ENCODE results near the gene GPR62. TPM values are rescaled to one million over a fixed set of nuclear protein-coding genes. Genes with fewer than 3 reads are reported as not detected.

GPR62 gene
- 1 to 10 TPM in 1 of 4 donors, under 1 TPM in 2, not detected in 1; 0.13 to 1.8 (median 0.56) TPM for total RNA-seq

DNA sequence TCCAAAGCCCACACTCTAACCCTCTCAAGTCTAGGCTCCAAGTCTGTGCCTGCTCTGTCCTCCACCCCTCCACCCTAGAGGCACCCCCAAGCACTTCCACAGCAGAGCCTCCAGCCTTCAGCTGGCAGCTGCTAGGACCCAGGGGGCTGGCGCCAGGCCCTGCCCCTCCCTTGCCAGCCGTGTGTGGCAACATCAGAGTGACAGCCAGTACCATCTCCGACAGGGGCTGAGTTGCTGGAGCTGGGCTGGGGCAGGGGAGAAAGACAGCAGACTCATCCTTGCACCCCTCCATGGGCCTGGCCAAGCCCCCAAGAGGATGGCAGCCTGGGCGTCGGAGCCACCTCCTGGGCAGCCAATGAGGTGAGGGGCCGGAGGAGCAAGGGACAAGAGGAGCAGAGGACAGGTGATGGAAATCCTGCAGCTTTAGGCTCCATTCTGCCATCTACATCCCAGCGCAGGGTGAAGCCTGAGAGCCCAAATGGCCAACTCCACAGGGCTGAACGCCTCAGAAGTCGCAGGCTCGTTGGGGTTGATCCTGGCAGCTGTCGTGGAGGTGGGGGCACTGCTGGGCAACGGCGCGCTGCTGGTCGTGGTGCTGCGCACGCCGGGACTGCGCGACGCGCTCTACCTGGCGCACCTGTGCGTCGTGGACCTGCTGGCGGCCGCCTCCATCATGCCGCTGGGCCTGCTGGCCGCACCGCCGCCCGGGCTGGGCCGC, at the start of gene GPR62:
Gene GPR62 (plus strand): TSS at position 207 of the 718 bp plus-strand sequence. CDS start 272 bp downstream, at position 479.
- 68 to 70% methylated on average over 6 to 9 of the region's 33 CpGs for WGBS, 2 donors
- no peak for DNase-seq
- no peaks in the 10 kb centered on the region for H3K36me3 ChIP-seq

GRCh38 chr3:51908026-51908425, 47.2 kb upstream of the GPR62 start:
- Histone ChIP-seq H3K27me3 (no peaks in the 10 kb centered on the region), H3K4me1 (no peaks in the 10 kb centered on the region), H3K27ac (no peak overlapping the region), H3K9me3 (no peaks in the 10 kb centered on the region), H3K4me3 (replicated peaks in 1 of 3) (no peak overlapping the region), H3K36me3 (no peaks in the 10 kb centered on the region)
- TF ChIP-seq, protein P1, sequence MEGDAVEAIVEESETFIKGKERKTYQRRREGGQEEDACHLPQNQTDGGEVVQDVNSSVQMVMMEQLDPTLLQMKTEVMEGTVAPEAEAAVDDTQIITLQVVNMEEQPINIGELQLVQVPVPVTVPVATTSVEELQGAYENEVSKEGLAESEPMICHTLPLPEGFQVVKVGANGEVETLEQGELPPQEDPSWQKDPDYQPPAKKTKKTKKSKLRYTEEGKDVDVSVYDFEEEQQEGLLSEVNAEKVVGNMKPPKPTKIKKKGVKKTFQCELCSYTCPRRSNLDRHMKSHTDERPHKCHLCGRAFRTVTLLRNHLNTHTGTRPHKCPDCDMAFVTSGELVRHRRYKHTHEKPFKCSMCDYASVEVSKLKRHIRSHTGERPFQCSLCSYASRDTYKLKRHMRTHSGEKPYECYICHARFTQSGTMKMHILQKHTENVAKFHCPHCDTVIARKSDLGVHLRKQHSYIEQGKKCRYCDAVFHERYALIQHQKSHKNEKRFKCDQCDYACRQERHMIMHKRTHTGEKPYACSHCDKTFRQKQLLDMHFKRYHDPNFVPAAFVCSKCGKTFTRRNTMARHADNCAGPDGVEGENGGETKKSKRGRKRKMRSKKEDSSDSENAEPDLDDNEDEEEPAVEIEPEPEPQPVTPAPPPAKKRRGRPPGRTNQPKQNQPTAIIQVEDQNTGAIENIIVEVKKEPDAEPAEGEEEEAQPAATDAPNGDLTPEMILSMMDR (IDR thresholded peaks at IDR 0.05): no peak
- TF ChIP-seq POLR2A (IDR thresholded peaks at IDR 0.05): no peak
- no peak for DNase-seq
- 74 to 79% methylated on average over 4 of the region's 4 CpGs for WGBS, 2 donors
- intact Hi-C loops (cut with DNase I): no loop called here

More for the DNA sequence above, at the start of gene GPR62:
- intact Hi-C loops (cut with DNase I): no loop called here
- peak within 1 kb of the TSS in 2 of 3 donors; percentile 21 to 33 for H3K27ac ChIP-seq
- H3K27me3 ChIP-seq: no peaks in the 10 kb centered on the region
- peak within 1 kb of the TSS in 1 of 3 donors; percentile 30 for H3K4me3 ChIP-seq (replicated peaks in 1 of 3)
- H3K9me3 ChIP-seq: no peaks in the 10 kb centered on the region
- TF ChIP-seq, protein P1 (IDR thresholded peaks at IDR 0.05): no peak
- no peak for TF ChIP-seq POLR2A (IDR thresholded peaks at IDR 0.05)
- peaks cover 5 to 19% of the 10 kb centered on the region in 2 donors for H3K4me1 ChIP-seq

DNA sequence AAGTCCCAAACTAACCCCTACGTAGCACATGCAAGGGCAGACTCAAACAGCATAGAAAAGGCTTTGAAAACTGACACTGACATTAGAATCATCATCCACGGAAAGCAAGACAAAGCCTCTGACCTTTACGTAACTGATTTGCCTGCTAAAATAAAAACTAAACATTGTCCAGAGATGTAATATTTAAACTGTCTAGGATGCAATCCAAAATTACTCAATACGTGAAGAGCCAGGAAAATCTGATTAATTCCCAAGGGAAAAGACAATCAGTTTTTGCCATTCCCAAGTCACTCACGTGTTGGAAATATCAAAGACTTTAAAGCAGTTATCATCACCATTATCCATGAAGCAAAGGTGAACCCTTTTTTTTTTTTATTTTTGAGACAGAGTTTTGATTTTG, 38.8 kb upstream of the GPR62 start:
- no peak for DNase-seq

GRCh38 chr3:51921081-51921578, 34.1 kb upstream of the GPR62 start:
- TF ChIP-seq, protein P1 (IDR thresholded peaks at IDR 0.05): no peak
- no peak for TF ChIP-seq POLR2A (IDR thresholded peaks at IDR 0.05)
- Histone ChIP-seq H3K27me3 (no peaks in the 10 kb centered on the region), H3K4me1 (no peaks in the 10 kb centered on the region), H3K9me3 (no peaks in the 10 kb centered on the region), H3K4me3 (replicated peaks in 1 of 3) (no peak overlapping the region), H3K27ac (no peak overlapping the region), H3K36me3 (no peaks in the 10 kb centered on the region)
- DNase-seq: no peak
- WGBS, 2 donors: 68 to 70% methylated on average over 11 of the region's 11 CpGs
- intact Hi-C loops (cut with DNase I): no loop called here

More for the DNA sequence above, 38.8 kb upstream of the GPR62 start:
- intact Hi-C loops (cut with DNase I): no loop called here
- Histone ChIP-seq H3K9me3 (no peaks in the 10 kb centered on the region), H3K27ac (no peak overlapping the region), H3K4me3 (replicated peaks in 1 of 3) (no peak overlapping the region), H3K4me1 (no peaks in the 10 kb centered on the region), H3K27me3 (no peaks in the 10 kb centered on the region), H3K36me3 (no peaks in the 10 kb centered on the region)
- WGBS, 2 donors: 57 to 59% methylated on average over 5 of the region's 5 CpGs
- TF ChIP-seq POLR2A (IDR thresholded peaks at IDR 0.05): no peak
- TF ChIP-seq, protein P1 (IDR thresholded peaks at IDR 0.05): no peak
